Retinal pigment epithelial cell (primary cell): ENCODE measurements around the gene GASK1A.

ENCODE experiments used
- DNase-seq: peaks from one replicate; pipeline ENCODE4 v3.0.0-alpha.2; 2010; ENCODE audit warnings: low read depth
- H3K4me3 ChIP-seq: 2 replicates; pipeline ENCODE4 v1.5.1; 2011; ENCODE audit warnings: mild to moderate bottlenecking, low read length, control low read depth, moderate library complexity
- TF ChIP-seq, protein P1 (sequence below): conservative IDR thresholded peaks from 2 replicates; pipeline ENCODE4 v1.5.1; 2011; ENCODE audit warnings: low read depth, low read length, control low read depth, inconsistent platforms

The GASK1A gene

DNA sequence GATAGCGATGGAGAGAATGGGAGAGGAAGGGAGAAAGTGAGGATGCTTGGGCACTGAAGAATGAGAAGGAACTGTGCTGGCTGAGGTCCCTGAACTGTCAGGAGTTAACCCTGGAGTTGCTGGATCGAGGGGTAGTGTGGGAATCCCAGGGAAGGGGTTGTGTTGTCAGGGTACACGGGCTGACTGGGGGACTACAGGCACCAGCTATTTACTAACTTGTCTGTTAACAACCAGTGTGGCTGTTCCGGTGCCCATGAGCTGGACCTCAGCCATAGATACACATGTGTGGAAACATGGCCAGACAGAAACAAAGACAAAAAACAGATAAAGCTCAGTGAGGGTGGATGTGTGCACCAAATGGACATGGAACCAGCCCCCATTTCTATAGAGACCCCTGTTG is 55.1 kb downstream of the GASK1A start:
- TF ChIP-seq, protein P1, sequence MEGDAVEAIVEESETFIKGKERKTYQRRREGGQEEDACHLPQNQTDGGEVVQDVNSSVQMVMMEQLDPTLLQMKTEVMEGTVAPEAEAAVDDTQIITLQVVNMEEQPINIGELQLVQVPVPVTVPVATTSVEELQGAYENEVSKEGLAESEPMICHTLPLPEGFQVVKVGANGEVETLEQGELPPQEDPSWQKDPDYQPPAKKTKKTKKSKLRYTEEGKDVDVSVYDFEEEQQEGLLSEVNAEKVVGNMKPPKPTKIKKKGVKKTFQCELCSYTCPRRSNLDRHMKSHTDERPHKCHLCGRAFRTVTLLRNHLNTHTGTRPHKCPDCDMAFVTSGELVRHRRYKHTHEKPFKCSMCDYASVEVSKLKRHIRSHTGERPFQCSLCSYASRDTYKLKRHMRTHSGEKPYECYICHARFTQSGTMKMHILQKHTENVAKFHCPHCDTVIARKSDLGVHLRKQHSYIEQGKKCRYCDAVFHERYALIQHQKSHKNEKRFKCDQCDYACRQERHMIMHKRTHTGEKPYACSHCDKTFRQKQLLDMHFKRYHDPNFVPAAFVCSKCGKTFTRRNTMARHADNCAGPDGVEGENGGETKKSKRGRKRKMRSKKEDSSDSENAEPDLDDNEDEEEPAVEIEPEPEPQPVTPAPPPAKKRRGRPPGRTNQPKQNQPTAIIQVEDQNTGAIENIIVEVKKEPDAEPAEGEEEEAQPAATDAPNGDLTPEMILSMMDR = no peak

DNA sequence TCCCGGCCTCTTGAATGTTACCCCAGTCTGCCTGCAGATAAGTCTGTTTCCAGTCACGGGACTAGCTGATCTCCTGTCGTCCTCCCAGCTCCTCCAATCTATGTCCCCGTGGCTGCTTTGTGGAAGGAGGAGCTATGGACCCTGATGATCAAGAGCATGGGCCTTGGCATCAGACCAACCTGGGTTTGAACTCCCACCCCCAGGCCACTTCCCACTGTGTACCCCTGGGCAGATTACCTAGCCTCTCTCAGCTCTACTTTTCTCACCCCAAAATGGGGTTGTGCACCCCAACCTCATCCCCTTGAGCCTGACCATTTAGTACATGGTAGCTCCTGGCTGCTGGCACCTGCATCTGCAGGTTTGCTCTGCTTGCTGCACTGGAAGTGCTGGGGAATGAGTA is 55.8 kb downstream of the GASK1A start:
- no peak overlapping the region for H3K4me3 ChIP-seq
- TF ChIP-seq, protein P1 = no peak

More for the DNA sequence above, 55.1 kb downstream of the GASK1A start:
- no peak overlapping the region for H3K4me3 ChIP-seq
- DNase-seq = no peak

DNA sequence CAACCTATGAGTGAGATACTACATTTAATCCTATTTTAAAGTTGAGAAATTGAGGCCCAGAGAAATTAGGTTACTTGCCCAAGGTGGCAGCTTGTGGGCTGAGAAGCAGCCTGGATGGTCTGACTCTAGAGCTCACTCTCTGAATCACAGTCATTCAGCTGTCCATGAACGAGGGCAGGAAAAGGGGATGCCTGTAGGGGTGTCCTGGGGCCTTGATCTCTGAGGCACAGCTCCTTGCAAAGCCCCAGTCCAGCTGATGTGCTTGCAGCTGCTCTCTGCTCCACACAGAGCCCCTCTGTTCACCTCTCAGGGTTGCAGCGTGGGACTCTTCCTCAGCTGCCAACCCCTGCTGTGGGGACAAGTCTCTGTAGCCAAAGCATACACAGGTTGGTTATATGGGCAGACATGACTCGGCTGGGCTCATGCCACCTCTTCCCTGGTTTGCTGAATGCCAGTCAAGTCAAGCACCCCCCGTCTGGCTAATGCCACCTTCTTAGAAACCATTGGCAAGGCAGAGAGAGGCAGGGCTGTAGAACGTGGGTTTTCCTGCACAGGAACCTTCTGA is 56.8 kb downstream of the GASK1A start:
- TF ChIP-seq, protein P1 = no peak
- DNase-seq = no peak
- H3K4me3 ChIP-seq = no peak overlapping the region

More for the DNA sequence above, 55.8 kb downstream of the GASK1A start:
- no peak for DNase-seq

DNA sequence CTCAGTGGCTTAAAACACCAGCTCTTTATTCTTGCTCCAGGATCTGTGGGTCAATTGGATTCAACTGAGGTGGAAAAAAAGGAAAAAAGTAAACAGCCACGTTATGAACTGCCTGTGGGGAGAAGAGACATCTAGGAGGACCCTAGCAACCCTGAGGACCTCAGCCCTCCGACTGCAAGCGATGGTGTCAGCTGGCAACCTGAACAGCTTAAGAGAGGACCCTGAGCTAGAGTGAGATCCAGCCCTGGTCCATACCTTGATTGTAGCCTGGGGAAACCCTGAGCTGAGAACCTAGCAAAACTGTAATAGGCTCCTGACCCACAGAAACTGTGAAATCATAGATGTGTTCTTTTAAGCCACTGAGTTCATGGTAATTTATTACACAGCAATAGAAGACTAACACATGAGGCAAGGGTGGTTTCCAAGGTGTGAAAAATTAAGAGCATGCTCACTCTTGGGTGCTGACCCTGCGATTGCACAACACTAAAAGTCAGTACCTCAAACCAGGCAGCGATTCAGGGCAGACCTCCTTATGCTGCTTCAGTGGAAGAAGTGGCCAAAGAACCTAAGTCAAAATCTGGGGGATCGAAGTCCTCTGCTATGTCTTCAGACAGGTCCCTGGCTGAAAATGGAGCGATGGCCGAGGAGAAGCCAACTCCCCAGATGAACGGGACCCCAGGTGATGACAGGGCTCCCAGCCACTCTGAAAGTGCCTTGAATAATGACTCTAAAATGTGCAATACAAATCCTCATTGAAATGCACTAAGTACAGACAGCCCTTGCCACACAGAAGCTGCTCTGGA is 57.7 kb downstream of the GASK1A start:
- DNase-seq = no peak
- H3K4me3 ChIP-seq = no peak overlapping the region
- TF ChIP-seq, protein P1 = no peak

DNA sequence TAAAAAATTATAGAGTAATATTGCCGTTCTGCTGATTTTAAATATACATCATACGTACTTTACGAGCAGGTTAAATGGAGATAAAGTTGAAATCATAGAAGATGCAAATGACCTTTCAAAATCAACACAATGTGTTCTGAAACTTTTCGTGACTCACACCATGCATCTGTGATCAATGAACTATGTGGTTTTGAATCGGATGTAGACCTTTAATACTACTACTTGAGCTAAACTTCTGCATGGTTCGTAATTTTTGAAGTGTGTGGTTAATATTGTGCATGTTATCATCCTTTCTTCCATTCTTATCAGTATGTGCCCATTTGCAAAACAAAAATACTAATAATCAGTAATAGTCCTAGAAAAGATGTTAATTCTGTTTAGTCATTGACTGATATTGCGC is 58.9 kb downstream of the GASK1A start:
- TF ChIP-seq, protein P1 = no peak
- DNase-seq = no peak

DNA sequence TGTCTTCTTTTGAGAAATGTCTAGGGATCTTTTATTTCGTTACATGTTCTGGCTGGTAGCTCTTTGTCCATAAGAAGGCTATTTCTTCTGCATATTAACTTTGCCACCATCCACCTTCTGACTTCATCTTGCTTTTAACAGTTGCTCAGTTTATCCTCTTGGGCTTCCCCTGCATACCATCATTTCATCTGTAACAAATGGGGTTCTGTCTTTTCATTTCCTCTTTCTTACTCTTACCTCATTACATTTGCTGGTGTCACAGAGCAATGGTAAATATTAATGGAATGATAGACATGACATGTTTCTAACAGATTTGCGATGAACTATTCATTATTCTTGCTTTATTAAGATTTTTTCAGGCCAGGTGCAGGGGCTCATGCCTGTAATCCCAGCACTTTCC is 62.4 kb downstream of the GASK1A start:
- no peak overlapping the region for H3K4me3 ChIP-seq
- DNase-seq = no peak
- TF ChIP-seq, protein P1 = no peak

More for the DNA sequence above, 58.9 kb downstream of the GASK1A start:
- H3K4me3 ChIP-seq = no peak overlapping the region

DNA sequence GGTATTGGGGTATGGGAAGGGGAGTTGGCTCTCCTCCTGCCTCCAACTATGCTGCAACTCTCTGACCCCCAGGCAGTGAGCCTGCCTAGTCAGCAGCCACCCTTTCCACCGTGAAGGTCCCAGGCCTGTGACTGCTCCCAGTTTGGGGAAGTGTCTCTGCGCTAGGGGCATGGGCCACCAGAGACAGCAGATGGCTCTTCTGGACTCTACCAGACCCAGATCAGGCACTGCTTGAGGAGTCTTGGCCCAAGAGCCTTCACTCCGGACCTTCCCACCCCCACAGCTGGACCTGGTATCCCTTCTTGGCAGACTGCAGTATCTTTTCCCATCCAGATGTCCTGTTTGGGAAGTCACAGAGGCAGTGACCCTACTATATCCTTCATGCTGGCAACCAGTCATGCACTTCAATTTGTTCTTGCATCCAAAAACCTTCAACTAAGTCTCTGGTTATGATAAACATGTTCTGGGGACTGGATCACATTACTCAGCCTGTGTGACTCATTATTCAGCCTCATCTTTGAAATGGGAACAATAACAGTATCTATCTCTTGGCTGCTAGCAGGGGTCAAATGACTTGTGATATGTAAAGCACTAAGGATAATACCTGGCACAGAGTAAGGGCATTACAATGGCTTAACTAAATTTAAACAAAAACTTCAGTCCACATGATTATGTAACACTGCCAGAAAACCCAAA is 64.1 kb downstream of the GASK1A start:
- TF ChIP-seq, protein P1 = no peak
- DNase-seq = no peak
- H3K4me3 ChIP-seq = no peak overlapping the region
